Measurements from ENCODE around the gene KCNH5.

The KCNH5 gene

GRCh38 chr14:62667421-62667914 lies 377.8 kb downstream of the KCNH5 start:
- ATAC-seq: no peak

GRCh38 chr14:62665286-62665685 lies 380.0 kb downstream of the KCNH5 start:
- ATAC-seq: no peak

GRCh38 chr14:62663456-62663821 lies 381.8 kb downstream of the KCNH5 start:
- ATAC-seq: no peak

DNA sequence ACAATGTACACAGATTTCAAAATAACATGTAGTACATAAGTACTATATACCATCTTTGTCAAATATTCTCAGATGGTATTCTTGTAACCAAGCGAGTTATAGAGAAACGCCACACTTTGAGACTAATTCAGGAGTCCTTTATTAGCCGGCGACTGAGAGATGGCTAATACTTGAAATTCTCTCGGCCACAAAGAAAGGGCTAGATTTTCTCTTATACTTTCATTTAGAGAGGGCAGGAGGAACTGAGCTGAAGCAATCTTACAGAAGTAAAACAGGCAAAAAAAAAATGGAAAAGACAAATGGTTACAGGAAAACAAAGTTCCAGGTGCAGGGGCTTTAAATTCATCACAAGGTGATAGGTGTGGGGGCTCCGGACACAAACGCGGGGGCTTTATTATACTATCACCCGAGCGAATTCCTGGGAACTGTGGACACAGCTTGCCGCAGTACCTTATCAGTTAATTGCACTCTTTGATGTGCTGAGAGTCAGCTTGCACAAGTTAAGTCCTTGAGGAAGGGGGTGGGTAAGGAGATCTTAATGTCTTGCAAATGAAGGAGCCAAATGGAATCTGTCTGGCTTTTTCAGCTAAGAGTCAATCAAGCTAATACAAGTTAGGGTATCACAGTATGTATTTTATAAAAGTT lies 382.3 kb downstream of the KCNH5 start:
- ATAC-seq: no peak

GRCh38 chr14:62661818-62662217 lies 383.4 kb downstream of the KCNH5 start:
- ATAC-seq: no peak

GRCh38 chr14:62658631-62659030 lies 386.6 kb downstream of the KCNH5 start:
- no peak for ATAC-seq

- ATAC-seq: no peak
Observed at GRCh38 chr14:62657376-62657775, 387.9 kb downstream of the KCNH5 start.

DNA sequence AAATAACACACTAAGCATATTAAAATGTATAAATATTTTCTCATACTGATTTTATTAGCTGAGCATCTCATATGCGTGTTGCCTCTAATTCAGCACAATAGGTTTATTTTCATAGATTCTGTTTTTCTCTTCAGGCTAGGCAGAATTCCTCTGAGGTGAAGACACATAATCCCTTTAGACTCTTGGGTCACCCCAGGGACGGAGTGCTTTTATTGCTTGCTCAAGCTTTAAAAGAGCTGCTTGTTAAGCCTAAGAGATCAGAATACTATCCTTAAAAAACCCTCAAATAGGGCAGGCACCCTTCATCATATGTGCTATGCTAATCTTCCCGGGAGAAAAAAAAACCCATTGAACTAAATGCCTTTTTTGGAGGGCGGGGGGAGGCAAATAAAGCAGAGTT lies 390.1 kb downstream of the KCNH5 start:
- ATAC-seq: no peak

DNA sequence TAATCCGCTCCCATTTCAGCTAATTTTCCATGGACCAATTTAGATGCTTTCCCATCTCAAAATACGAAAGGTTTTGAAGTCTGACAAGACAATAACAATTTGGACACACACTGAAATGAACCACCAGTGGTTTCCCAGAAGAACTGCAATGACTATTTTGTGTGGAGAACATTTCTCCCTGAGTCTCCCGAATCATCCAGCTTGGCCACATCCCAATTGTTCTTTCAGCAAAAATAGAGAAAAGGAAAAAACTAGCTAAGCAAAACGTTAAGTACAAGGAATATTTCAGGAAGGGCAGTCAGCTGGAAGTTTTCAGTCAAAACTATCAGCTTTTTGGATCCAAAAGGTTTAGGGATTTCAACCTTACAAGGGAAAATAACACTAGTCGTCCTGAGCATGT lies 390.6 kb downstream of the KCNH5 start:
- no peak for ATAC-seq
